Stimulated activated CD8-positive, alpha-beta memory T cell treated with anti-CD3 and anti-CD28 coated beads, Interleukin-7, amount 100 ng/mL, for 48 hours (primary cell): ENCODE results near the gene EML2.
A peak's percentile ranks its signal among the peaks of the same experiment; 100 is the strongest.
"Not testable (repeated sequence)": the region's sequence is repeated elsewhere in the genome, so short reads cannot be mapped to it uniquely, and the experiment has no call there.

Experiments
- DNase-seq, 2 donors: peaks; one replicate each; pipeline ENCODE4 v3.0.0-alpha.2; 2020; ENCODE audit warnings: low read depth in 1 of 2; ENCODE audit errors: extremely low read depth in 1 of 2

EML2 gene

GRCh38 chr19:45621976-45622503 lies 17.2 kb downstream of the EML2 start:
- DNase-seq = no peak

DNA sequence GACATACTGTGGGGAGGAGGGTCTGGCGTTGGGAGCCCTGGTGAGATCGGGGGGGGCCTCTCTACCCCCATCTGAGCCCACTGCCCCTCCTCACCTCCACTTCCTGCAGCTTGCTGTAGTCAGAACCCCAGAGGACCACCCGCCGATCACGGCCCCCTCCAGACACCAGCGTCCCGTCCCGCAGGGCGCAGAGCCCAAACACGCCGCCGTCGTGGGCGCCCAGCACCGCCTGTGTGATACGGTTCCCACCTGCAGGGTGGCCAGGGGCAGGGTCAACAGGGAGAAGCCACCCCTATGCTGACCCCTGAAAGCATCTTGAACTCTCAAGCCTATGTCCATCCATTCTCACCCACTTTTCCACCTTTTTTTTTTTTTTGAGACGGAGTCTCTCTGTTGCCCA lies 17.8 kb downstream of the EML2 start:
- DNase-seq = no peak

- DNase-seq = no peak
Measured at GRCh38 chr19:45616704-45617017, 22.5 kb downstream of the EML2 start.

DNA sequence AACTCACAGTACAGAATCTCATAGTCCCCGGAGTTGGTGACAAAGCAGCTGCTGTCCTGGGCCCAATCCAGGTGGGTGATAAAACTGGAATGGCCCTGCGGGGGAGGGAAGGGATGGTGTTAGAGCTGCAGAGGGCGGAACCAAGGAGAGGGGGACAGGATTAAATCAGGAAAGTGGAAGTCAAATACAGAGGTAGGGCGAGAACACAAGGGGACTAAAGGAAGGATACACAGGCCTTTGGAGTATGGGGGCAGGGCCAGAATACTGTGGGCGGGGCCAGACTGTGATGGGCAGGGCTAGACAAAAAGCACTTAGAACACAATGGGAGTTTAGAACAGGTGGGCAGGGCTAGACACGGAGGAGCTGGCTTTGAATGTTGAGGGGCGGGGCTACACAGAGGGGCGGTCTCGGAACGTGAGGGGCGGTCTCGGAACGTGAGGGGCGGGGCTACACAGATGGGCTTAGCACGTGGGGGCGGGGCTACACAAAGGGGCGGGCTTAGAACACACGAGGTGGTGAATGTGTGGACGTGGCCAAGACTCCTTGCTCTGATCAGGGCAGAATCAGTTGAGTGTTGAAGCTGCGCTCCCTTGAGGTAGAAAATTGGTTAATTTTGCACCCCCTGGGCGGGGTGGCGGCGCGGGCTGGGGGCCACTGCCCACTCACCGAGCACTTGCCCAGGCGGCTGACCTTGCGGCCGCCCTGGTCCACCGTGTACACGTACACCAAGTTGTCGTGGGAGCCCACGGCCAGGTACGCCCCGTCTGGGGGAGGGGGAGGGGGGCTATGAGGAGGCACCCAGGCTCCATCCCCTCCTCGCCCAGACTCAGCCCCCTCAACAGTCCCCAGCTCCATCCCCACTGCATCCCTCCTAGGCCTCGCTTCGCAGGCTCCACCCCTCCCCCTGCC lies 23.1 kb downstream of the EML2 start:
- peak; percentile 63 to 84 for DNase-seq

DNA sequence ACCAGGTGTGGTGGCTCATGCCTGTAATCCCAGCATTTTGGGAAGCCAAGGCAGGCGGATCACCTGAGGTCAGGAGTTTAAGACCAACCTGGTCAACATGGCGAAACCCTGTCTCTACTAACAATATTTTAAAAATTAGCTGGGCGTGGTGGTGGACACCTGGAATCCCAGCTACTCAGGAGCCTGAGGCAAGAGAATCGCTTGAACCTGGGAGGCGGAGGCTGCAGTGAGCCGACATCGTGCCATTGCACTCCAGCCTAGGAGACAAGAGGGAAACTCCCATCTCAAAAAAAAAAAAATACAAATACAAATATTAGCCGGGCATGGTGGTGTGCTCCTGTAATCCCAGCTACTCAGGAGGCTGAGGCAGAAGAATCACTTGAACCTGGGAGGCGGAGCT lies 24.1 kb downstream of the EML2 start:
- not testable (repeated sequence) for DNase-seq

GRCh38 chr19:45613926-45614725 lies 25.1 kb downstream of the EML2 start:
- peak in 1 of 2 donors; percentile 50 for DNase-seq

DNA sequence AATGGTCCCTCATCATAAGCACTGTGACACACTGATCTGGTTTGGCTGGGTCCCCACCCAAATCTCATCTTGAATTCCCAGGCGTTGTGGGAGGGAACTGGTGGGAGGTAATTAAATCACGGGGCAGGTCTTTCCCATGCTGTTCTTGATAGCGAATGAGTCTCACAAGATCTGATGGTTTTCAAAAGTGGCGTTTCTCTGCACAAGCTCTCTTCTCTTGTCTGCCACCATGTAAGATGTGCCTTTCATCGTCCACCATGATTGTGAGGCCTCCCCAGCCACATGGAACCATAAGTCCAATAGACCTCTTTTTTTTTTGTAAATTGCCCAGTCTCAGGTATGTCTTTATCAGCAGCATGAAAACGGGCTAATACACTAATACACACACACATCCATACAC lies 30.2 kb downstream of the EML2 start:
- DNase-seq = no peak

DNA sequence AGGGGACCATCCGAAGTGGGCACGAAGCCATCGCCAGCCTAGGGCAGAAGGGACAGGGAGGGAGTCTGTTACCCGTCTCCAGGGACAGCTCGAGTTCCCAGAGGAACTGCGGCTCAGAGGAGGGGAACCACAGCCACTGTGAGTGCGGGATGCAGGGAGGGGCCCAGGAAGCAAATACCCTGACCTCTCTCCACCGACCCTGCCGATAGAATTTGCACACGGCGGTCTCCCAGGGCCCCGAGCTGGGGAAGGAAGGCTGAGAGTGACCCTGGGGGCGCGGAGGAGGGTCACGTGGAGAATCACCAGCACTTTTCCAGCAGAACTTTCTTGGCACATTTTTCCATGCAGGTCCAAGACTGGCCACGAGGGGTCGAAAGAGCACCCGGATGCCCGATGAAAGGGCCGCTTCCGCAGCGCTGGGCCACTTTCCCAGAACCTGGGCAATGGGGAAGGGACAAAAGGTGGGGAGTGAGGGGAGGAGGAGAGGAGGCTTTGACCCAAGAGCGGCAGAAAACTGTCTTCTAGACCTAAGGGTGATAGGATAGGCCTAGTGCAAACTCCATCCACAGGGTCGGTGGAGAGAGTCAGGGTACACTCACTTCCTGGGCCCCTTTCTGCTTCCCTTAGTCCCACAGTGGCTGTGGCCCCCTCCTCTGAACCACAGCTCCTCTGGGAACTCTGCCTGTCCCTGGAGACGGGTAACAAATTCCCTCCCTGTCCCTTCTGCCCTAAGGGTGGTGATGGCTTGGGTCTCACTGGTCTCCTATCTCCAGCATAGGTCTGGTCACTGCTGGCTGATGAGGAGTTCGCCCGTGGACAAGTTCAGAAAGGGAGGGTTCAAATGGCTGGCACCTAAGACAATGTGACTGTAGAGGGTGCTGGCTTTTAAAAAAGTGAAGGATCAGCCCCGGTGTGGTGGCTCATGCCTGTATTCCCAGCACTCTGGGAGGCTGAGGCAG lies 31.8 kb downstream of the EML2 start:
- DNase-seq = no peak

GRCh38 chr19:45601524-45602374 lies 37.4 kb downstream of the EML2 start, which contains the start of gene GPR4:
TSS of gene GPR4 (minus strand) at chr19:45602212. CDS start at chr19:45591866, 10,346 bp downstream.
- no peak for DNase-seq

GRCh38 chr19:45601115-45601514 lies 38.1 kb downstream of the EML2 start:
- no peak for DNase-seq

GRCh38 chr19:45600340-45600885 lies 38.8 kb downstream of the EML2 start:
- DNase-seq = no peak

DNA sequence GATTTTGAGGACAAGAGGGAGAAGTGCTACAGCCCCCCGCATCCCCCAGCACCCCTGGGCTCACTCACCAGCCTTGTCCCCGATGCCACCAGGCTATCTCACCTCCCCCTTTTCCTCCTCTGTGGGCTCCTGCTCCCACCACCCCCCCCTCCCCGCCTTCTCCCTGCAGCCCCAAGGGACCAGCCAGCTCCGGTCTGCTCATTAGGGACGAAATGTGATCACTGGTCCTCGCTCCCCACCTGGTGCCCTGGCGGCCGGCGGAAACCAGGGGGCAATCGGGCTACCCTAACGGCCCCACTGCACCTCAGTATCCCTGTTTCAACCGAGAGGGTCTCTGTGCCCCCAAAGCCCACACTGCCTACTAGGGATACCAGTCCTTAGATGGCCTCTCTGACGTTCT lies 39.9 kb downstream of the EML2 start:
- no peak for DNase-seq

GRCh38 chr19:45598267-45599001 lies 40.8 kb downstream of the EML2 start:
- DNase-seq = no peak

DNA sequence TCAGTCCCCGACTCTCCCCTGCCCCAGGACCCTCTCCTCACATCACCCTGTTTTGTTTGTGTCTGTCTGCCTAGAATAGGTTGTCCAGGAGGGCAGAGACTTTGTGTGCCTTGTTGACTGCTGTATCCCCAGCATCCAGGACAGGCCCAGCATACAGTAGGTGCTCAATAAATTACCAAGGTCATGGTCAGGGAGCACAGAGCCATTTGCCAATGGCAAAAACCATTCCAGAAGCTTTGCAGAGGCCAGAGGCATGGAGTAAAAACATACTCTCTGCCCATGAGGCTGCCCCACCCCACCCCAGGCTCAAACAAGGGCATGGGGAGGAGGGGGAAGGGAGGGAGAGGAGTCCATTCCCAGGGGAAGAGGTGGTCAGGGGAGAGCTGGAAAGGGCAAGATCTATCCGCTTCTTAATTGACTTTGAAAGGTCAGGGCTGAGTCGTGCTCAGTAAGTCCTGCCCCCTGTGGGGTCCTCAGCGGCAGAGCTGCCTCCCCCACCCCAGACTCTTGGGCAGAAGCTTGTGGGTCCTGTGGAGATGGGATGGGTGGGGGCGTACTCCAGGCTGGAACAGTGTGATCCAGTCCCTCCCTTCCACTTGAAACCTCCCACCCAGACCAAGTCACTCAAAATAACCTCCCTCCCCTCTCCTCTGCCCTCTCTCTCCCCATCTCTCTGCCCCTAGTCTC lies 41.6 kb downstream of the EML2 start:
- DNase-seq = no peak

GRCh38 chr19:45595814-45596213 lies 43.4 kb downstream of the EML2 start:
- DNase-seq = no peak

- DNase-seq = no peak
Measured at GRCh38 chr19:45593520-45593919, 45.7 kb downstream of the EML2 start.

- no peak for DNase-seq
Measured at GRCh38 chr19:45592366-45592765, 46.8 kb downstream of the EML2 start.

- no peak for DNase-seq
Measured at GRCh38 chr19:45591638-45592005, 47.6 kb downstream of the EML2 start.
